Measurements from ENCODE around the gene ZNF324B. TPM values are rescaled to one million over a fixed set of nuclear protein-coding genes. Genes with fewer than 3 reads are reported as not detected.

Gene ZNF324B
- total and polyA plus RNA-seq, 2 of the 8 experiments (the other 6 are each of a cell fraction or from before 2014, with no cell fraction given): 2.9 to 6.0 TPM

- H3K9me3 ChIP-seq (ENCODE audit: insufficient read depth in 2 of 2, low read depth in 1 of 2, low read length in 1 of 2): no peaks in the 10 kb centered on the region
- H2BK5ac ChIP-seq (ENCODE audit: low read depth, low read length): no peak overlapping the region
- H2BK120ac ChIP-seq (replicated peaks; ENCODE audit: low read depth, low read length): no peak overlapping the region
- no peak overlapping the region for H4K5ac ChIP-seq (ENCODE audit: insufficient read length, low read depth, low read length)
- no peak overlapping the region for H3K27ac ChIP-seq (ENCODE audit: low read depth, low read length)
- no peak overlapping the region for H3K18ac ChIP-seq (ENCODE audit: extremely low read depth, low read length)
- H3K79me2 ChIP-seq (ENCODE audit: control insufficient read depth in 1 of 2, insufficient read depth in 2 of 2, low read length in 2 of 2): no peaks in the 10 kb centered on the region
- H2AFZ ChIP-seq (ENCODE audit: low read length): no peak overlapping the region
- H3K56ac ChIP-seq (replicated peaks; ENCODE audit: insufficient read length, low read depth, low read length): no peak overlapping the region
- no peak overlapping the region for H2BK15ac ChIP-seq (ENCODE audit: low read length)
- peaks cover 3 to 6% of the 10 kb centered on the region in 2 experiments for H4K20me1 ChIP-seq (replicated peaks in 1 of 2; ENCODE audit: control insufficient read depth in 1 of 2, insufficient read depth in 2 of 2, low read length in 2 of 2)
- H2AK5ac ChIP-seq (ENCODE audit: low read depth, low read length): 0 out of 2 replicates have a peak overlapping the region, but pooled peaks have one; percentile 40
- no peak overlapping the region for H4K8ac ChIP-seq (ENCODE audit: extremely low read depth, insufficient read depth, low read length)
- H3K27me3 ChIP-seq (replicated peaks in 1 of 4; ENCODE audit: control insufficient read depth in 3 of 4, extremely low read depth in 1 of 4, insufficient read depth in 3 of 4, low read length in 3 of 4): peaks cover 0 to 3% (median 0%) of the 10 kb centered on the region in 4 experiments; a peak in 3 of 7 replicates
- TF ChIP-seq TCF12 (IDR thresholded peaks at IDR 0.05; ENCODE audit: low read depth, low read length): no peak
- TF ChIP-seq SIX5 (IDR thresholded peaks at IDR 0.05; ENCODE audit: low read depth, low read length): no peak
- TF ChIP-seq SP2 (IDR thresholded peaks at IDR 0.05; ENCODE audit: low read length): no peak
- TF ChIP-seq SAP30 (IDR thresholded peaks at IDR 0.05; ENCODE audit: insufficient read depth, insufficient replicate concordance, low read length): no peak
- H2BK20ac ChIP-seq (ENCODE audit: low read length): no peak overlapping the region
- 89% methylated on average over 15 of the region's 15 CpGs; no CpG with 5 or more reads in 1 of the 2 experiments for WGBS, 2 experiments (ENCODE audit: extremely low coverage in 1 of 2, insufficient coverage in 1 of 2, insufficient read length in 1 of 2, insufficient replicate concordance in 2 of 2, low coverage in 1 of 2, low lambda C conversion rate in 2 of 2, missing lambda C conversion rate in 1 of 2)
- CTCF ChIA-PET (ENCODE audit: partially characterized antibody): interaction anchor here (0.6 to 1.6 kb wide), 3 partner anchors 26 to 61 kb away, joined by 3 to 7 read pairs (median 4); partner anchors contain the start of genes ZBTB45 and ZNF324B
- H3K4me3 ChIP-seq (ENCODE audit: extremely low read depth in 1 of 4, insufficient read depth in 2 of 4, low read depth in 3 of 4, low read length in 4 of 4): peak overlapping the region in 3 of 4 experiments; percentile 42 to 76 (median 66); a peak in 4 of 8 replicates
- no peak overlapping the region for H3K4ac ChIP-seq (replicated peaks; ENCODE audit: insufficient read length, low read depth, low read length)
- POLR2A ChIA-PET (ENCODE audit: partially characterized antibody): interaction anchor here (0.7 to 3.0 kb wide), 12 partner anchors 9 to 111 kb away, joined by 3 to 14 read pairs (median 3); partner anchors contain the start of genes CHMP2A, TRIM28 and ZBTB45
- H3K4me1 ChIP-seq (replicated peaks in 1 of 4; ENCODE audit: control insufficient read depth in 3 of 4, insufficient read depth in 4 of 4, low read length in 3 of 4): peaks cover 0 to 6% (median 5%) of the 10 kb centered on the region in 4 experiments; a peak in 6 of 7 replicates
- H3K23ac ChIP-seq (ENCODE audit: insufficient read length): no peak overlapping the region
- H3K36me3 ChIP-seq (ENCODE audit: control insufficient read depth in 2 of 4, insufficient read depth in 4 of 4, low read length in 3 of 4): peaks cover under 1 to 4% (median 1%) of the 10 kb centered on the region in 4 experiments; a peak in 3 of 8 replicates
- H3K79me1 ChIP-seq (ENCODE audit: low read depth, low read length): no peaks in the 10 kb centered on the region
- H2BK12ac ChIP-seq (ENCODE audit: low read depth, low read length): no peak overlapping the region
- peaks cover 14% of the 10 kb centered on the region for H3K23me2 ChIP-seq (ENCODE audit: low read depth, low read length)
- FAIRE-seq (no peak), DNase-seq (ENCODE audit: low read depth in 1 of 2, low spot score in 2 of 2) (no peak)
- H3K14ac ChIP-seq (ENCODE audit: insufficient read length): no peak overlapping the region
- no peak overlapping the region for H3K9ac ChIP-seq (replicated peaks in 1 of 4; ENCODE audit: extremely low read depth in 1 of 4, low read depth in 3 of 4, low read length in 3 of 4)
- no peak overlapping the region for H4K91ac ChIP-seq (replicated peaks; ENCODE audit: insufficient read length, low read length)
- peak overlapping the region; percentile 88 to 94 for H3K4me2 ChIP-seq (ENCODE audit: insufficient read depth in 1 of 2, low read depth in 2 of 2, low read length in 2 of 2)
Measured at GRCh38 chr19:58477130-58477529, 25.7 kb downstream of the ZNF324B start.

Data from H1 (cell line).